ENCODE data around the gene ALLC. TPM values are rescaled to one million over a fixed set of nuclear protein-coding genes. Genes with fewer than 3 reads are reported as not detected.

ALLC gene
- total RNA-seq, 1 experiment from 2014 or later: not detected

DNA sequence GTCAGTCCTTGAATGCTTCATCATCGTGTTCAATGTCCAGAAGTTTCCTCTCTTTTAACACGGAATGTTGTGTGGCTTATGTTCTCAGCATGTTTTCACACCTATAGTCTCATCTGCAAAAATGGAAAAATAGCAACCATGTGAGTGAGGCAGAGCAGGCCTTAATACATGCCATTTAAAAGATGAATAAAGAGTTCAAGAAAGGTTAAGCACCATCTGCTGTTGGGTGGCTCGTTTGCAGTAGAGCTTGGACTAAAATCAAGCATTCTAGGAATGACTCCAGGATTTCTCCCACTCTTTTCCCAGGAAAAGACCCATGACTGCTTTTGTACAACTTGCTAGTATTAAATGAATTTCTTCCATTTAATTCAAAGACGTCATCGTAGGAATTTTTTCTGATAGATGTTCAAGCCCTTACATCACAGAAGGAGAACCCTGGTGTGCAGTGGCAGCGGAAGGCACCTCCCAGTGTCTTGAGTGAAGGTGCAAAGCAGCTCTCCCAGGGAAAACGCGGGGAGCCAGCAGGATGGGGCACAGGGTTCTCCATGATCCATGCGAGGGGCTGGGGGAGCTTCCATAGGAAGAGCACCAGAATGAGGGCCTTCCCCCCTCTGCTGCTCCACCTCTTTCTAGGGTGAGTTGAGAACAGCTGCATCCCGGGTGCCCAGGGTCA lies 55.0 kb downstream of the ALLC start:
- no peak for DNase-seq (ENCODE audit: low read depth)

DNA sequence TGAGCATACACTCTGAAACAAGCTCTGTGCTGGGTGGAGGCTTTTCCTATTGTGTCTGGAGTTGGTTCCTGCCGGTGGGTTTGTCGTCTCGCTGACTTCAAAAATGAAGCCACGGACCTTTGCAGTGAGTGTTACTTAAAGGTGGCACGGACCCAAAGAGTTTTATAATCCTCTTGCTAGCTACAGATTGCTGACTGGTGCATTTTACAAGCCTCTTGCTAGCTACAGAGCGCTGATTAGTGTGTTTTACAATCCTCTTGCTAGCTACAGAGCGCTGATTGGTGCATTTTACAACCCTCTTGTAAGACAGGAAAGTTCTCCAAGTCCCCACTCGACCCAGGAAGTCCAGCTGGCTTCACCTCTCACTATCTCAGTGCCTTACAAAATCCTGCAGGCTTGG lies 60.7 kb downstream of the ALLC start:
- DNase-seq (ENCODE audit: low read depth): no peak

DNA sequence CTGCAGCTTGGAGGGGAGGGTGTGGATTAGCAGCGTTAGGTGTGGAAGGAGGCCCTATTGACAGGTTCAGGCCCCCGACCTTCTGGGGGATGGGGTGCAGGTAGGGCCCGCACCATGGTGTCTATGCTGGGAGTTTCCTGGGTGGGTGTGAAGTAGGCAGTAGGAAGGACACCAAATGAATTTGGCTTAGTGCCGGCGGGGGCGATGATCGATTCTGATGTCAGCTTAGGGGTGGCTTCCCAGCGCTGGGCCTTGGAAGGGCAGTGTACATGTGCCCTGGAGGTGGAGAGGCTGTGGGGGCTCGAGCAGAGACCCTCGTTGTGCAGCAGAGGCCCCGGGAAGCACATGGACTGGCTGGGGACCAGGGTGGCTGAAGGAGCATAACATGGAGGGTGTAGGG lies 67.0 kb downstream of the ALLC start:
- DNase-seq (ENCODE audit: low read depth): no peak

DNA sequence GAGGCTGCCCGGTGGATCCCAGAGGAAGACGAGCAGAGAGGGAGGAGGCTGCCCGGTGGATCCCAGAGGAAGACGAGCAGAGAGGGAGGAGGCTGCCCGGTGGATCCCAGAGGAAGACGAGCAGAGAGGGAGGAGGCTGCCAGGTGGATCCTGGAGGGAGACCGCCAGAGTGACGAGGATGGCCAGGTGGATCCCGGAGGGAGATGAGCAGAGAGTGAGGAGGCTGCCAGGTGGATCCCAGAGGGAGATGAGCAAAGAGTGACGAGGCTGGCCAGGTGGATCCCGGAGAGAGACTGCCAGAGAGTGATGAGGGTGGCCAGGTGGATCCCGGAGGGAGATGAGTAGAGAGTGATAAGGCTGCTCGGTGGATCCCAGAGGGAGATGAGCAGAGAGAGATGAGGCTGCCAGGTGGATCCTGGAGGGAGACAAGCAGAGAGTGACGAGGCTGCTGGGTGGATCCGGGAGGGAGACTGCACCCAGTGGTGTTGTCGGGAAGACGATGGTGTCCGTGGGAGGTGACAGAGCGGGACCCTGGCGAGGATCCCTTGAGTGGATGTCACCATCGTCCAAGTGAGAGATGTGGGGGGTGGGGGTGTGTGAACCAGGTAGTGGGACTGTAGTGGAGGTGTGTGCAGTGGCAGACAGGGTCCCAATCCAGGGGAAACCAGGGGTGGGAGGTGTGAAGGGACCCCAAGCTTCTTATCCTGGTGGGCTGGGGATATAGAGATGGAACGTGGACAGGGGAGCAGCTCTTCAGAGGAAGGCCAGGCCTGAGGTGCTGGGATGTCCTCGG lies 67.7 kb downstream of the ALLC start:
- DNase-seq (ENCODE audit: low read depth): no peak

DNA sequence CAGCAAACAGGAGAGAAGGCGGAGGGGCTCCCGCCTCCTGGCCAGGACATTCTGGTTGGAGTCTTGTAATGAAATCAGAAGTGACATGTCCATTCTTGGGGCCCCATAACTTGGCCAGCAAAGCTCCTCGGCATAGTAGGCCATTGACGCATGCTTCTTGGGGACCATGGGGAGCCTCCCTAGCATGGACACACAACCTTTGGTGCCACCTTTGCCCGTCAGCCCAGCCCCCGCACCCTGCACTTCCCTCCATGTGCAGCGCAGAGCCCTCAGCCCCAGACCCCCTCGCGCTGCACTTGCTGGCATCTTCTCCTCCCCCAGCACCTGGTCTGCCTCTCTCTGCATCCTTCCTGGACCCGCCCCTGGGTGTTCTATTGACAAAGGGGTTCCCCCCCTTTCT lies 68.5 kb downstream of the ALLC start:
- no peak for DNase-seq (ENCODE audit: low read depth)

DNA sequence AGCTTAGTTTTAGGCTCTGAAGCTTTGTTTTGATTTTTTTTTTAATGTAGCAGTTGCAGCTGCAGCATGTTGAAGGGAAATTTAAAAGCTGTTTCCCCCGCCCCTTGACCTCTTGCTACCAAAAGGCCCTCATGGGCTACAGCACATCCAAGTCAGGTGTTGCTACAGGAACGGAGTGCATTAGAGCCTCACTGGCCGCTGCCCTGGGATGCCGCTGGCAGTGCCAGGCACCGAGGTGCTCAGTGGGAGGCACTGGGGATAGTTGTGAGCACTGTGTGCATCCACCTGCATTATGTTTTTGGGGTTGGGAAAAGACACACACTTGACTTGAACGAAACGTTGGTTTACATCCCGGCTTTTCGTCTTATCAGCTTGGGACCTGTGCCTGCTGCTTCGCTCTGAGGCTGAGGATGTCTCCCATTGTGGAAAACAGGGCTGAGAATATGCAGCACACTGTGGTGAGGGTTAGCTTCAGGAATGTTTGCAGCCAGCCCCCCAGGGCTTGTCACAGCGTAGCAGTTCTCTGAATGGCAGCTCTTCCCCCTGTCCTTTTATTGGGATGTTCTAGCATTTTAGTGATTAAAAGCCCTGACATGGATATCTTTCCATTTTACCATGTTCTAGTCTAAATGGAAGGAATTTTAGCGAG lies 69.5 kb downstream of the ALLC start:
- no peak for DNase-seq (ENCODE audit: low read depth)

DNA sequence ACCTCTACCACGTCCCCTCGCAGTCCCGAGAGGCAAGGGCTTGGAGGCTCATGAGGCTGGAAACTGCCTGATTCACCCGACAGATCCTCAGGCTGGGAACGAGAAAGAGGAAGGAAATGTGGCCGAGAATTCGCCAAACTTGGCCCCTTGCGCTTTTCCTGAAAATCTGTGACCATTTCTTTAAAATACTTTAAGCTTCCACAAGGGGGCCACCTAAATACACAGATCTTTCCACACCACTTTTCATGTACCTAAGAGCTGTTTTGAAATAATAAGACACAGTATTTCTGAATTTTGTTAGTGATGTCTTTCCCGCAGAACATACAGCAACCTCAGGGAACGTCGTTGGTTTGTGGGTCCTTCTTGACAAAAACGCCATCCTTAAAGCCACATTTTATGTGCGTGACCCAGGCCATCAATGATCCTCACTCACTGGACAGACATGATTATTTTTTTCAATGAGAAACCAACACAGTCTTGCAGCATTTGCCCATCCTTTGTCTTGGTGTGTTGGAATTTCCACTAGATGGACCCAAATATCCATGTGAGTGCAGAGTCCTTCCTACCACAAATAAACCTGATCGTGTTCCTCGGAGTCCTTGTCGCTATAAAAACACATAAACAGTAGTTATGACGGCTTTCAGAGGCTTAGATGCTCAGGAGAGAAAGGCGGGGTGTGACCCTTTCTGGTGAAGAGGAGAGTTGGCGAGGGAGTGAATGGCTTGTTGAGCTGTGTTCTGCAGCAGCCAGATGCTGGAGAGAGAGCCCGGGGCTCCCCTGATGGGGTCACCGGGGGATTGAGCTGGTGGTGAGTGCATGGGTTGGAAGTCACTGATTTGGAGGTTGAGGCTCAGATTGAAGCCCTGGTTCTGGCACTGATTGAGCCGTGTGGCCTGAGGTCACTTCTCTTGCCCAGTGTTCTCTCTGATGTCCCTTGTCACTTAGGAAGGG lies 70.4 kb downstream of the ALLC start:
- DNase-seq (ENCODE audit: low read depth): peak; percentile 82

DNA sequence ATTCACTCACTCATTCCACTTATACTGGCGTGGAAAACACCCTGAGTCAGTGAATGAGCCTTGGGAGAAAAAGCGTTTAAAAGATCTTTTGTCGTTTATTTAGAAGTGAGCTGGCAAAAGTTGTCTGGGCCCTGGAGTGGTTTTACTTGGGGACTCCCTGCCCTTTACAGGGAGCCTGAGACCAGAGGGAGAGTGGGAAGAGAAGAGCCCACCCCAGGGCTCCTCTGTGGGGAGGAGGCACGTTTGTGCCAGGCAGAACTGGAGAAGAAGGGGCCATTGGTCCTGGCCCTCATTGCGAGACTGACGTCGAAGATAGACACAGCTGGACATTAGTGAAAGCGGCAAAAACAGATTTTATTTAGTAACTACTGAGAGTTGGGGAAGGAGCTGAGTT lies 71.1 kb downstream of the ALLC start:
- DNase-seq (ENCODE audit: low read depth): no peak

DNA sequence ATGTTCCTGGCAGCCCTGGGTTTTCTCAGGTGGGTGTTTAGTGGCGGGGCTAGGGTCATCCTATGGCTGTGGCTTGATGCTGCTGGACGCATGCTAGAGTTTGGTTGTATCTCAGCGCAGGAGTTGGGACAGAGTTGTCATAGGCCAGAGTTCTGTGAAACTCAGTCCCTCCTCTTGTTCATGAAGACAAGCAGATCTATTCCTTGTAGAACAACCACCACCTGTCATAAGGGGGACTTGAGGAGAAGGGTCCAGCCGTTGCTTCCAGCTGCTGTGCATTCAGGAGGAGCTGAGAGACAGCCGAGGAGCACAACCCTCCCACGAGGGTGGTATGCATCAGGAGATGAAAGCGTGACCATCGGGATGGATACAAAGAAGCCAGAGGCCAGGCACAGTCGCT lies 71.8 kb downstream of the ALLC start:
- DNase-seq (ENCODE audit: low read depth): no peak

DNA sequence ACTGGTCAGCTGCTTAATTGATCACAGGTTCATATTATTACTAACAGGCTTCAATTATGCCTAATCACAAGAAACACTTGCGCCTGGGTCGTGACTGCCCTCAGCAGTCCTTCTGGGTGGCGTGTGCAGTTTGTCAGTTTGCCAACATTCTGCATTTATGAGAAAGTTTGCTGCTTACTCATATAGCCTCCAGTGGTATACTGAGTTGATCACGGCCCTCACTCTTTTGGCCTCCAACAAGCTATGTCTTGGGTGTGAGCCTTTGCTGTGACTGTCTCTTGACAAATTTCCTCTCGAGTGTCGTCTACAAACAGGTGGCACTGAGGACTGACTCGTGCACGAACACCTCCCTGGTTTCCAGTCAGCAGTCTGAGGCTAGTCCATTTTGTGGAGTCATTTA lies 72.6 kb downstream of the ALLC start:
- peak; percentile 66 for DNase-seq (ENCODE audit: low read depth)

DNA sequence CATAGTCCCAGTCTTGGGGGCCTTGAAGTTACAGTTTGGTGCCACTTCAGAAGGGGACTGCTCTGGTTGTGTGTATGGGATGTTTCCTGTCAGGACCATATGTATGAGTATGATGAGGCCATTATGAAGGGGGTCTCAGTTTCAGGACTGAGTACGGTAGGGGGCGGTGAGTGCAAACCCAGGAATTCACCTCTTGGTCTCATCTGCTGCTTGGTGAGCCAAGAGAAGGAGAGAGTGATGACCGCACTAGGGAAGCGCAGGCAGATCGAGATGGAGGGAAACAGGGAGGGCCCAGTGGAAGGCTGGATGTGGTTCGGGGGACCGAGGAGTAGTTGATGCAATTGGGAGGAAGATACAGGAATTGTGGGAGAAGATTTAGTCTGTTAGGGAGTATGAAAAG lies 73.8 kb downstream of the ALLC start:
- no peak for DNase-seq (ENCODE audit: low read depth)

DNA sequence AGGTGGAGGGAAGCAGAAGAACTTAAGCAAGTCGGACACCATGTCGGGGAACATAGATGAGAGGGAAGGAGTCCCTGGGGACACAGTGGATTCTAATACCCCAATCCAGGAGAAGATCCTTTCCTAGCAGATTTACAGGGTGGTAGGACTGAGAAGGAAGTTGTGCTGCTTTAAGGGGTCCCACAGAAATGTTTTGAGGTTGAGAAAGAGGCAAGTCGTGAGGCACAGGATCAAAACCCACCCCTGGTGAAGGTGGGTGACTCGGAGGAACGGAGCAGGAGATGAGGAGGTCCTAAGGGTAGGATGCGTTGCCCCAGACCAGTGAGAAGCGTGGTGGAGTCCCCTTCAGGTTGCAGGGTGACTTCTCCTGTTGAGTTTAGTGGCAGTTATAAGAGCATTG lies 78.1 kb downstream of the ALLC start:
- no peak for DNase-seq (ENCODE audit: low read depth)

DNA sequence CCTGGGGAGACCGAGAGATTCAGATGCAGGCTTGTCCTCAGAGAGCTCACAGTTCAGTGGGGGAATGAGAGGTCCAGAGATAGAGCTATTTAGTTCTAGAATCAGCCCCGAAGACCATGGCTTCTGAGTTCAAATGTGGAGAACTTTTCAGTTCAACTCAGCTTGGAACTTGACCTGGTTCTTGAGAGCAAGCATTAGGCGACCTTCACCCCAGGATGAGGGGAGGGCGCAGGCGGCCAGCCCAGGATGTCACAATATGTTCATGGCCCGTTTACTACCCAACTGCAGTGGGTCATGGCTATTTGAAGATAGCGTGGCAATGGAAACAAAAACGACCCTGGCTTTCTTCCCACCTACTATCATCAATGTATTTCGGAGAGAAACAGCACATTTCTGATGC lies 79.1 kb downstream of the ALLC start:
- DNase-seq (ENCODE audit: low read depth): no peak

DNA sequence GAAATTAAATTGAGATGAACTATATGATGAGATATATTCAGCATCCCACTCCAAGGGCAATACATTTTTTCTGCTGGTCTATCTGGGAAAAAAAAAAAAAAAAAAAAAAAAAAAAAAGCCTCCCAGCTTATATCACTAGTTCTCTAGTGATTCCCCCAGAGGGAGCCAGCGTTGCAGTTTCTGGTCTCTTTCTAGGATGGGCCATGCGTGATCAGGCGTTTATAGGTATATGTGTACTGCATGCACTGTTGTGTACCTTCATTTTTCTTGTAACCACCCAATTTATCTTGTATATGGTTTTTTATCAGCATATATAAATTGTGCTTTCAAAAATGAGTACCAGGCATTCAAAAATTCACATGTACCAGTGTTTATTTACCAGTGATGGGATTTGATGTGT lies 80.5 kb downstream of the ALLC start:
- DNase-seq (ENCODE audit: low read depth): peak; percentile 62

DNA sequence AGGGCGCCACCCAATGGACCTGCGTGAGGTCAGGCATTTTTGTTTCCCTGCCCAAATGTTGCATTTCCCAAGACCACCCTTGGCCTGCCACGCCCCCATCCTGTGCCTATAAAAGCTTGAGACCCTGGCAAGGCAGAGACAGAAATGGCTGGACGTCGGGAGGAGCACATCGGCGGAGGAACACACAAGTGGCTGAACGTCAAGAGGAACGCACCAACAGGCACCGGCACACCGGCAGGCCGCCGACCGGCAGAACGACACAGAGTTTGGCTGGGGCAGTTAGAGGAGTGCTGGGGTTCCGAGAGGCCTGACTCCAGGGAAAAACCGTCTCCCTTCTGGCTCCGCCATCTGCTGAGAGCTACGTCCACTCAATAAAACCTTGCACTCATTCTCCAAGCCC lies 81.3 kb downstream of the ALLC start:
- DNase-seq (ENCODE audit: low read depth): no peak

DNA sequence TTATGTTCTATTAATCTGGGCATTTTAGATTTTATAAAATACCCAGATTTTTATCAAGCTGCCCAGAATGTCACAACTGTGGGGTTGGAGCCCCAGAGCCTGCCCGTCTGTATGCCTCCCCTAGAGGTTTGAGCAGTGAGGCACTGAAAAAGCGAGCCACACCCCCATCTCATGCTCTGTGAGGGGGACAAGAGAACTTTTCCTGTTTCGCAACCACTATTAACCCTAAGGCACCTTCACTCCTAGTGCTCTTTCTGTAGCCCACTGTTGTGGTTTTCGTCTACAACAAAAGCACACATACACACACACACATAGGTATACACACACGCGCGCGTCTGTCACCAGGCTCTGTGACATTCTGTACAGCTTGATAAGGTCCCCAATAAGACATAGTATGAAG lies 83.4 kb downstream of the ALLC start:
- no peak for DNase-seq (ENCODE audit: low read depth)

DNA sequence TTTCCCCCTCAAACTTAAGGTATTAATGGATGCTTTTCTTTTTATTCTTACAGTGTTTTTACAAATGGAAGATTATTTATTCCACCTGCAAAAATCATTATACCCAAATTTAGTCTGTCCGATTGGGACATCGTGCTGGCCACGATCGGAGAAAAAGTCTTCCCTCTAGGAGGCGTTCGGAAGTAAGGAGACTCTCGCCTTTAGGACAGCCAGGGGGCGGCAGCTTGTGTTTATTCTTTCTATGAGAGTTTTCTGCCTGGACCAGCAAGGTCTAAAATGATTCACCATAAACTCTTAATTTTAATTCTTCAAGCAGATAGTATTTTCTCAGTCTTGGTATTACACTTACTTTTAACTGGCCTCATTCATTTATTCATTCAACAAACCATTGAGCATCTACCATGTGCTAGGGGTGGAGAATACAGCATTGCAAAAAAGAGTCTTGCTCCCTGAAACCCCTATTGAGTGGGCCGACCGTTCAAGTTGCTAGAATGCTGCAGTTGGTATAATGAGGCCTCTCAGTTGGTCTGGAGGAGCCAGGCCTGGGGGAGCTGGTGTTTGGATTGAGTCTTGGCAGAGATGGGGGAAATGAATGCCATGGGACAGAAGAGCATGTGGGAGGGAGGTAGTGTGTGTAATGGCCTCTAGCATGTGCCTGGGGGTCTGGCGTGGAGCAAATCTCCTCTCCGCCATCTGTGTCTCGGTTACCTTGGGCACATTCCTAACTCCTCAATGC lies 84.0 kb downstream of the ALLC start:
- DNase-seq (ENCODE audit: low read depth): no peak

DNA sequence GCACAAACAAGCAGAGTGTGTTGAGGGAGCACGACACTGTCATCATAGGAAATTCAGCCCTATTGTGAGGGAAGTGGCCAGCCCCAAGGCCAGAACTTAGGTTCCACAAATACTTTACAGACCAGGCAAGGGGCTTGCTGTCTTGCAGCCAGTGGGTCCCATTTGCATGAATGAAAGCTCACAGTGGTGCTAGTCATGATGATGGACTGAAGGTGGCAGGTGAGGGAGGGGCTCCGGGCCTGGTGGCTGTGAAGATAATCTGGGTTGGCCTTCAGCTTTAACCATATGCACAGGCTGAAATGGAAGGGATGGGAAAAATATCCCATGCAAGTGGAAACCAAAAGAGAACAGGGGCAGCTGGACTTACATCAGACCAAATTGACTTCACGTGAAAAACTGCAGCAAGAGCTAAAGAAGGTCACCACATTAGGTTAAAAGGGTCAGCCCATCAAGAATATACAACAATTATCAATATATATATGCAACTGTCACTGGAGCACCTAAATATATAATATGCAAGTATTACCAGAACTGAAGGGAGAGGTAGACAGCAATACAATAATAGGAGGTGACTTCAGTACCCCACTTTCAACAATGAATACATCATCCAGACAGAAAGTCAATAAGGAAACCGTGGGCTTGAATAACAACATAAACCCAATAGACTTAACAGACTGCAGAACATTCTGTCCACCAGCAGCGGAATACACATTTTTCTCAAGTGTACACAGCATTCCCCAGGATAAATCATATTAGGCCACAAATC lies 84.9 kb downstream of the ALLC start:
- no peak for DNase-seq (ENCODE audit: low read depth)

DNA sequence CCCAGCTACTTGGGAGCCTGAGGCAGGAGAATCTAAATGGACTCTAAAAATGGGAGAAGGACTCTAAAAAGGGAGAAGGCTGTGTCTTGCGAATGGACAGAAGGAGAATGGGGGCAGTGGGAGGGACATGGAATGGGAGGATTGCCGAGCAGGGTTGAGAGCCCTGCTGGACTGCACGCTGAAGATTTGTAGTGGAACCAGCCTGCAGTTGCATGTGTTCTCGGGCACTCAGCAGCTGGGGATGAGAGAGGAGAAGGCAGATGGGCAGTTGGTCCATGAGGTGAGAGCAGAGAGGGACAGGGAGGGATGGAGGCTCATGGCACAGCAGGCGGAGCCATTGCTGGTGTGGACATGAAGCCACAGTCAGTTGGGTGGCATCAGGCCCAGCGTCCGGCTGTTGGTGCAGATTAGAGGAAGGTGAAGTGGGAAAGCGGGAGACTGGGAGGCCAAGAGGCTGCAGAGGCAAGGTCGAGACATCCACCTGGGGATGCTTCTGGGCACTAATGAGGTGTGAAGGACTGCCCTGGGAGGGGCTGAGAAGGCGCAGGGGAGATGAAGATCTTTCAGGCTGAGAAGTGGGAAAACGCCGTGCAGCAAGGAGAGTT lies 86.1 kb downstream of the ALLC start:
- no peak for DNase-seq (ENCODE audit: low read depth)

DNA sequence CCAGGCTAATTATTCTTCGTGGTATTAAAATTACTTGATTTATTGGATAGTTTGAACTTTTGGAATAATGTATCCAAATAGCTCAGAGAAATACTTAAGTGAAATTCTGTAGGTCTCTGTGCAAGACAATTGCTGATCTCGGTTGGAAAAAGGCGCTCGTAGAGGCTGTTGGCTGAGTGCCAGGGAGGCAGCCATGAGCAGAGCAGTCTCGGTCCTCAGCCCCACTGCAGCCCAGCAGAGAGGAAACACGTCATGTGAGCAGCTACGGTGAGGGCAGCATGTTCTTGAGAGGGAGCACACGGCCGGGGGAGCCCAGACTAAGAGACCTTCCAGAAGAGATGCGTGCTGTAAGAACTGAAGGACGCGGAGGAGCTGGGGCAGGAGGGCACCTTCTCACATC lies 87.9 kb downstream of the ALLC start:
- no peak for DNase-seq (ENCODE audit: low read depth)

Measured in HT1080 (cell line).